B cell (primary cell): ENCODE measurements around the gene TLE2. TPM values are rescaled to one million over a fixed set of nuclear protein-coding genes. Genes with fewer than 3 reads are reported as not detected.
A peak's percentile ranks its signal among the peaks of the same experiment; 100 is the strongest.

Experiments used
- ATAC-seq: fragments of 200-7000 bp; cut with Tn5 transposase; one replicate; pipeline ENCODE4 v1.10.0; 2021; ENCODE audit warnings: low read depth, mild to moderate bottlenecking, moderate number of reproducible peaks, moderate library complexity
- CTCF ChIA-PET: fragments of 350-600 bp; sonication (Branson Sonifier 250); formaldehyde crosslinking; loops from one replicate; lab custom pipeline; 2021; ENCODE audit warnings: antibody characterized with exemption, inconsistent platforms; lab: Charles Lee
- POLR2A ChIA-PET: fragments of 350-600 bp; sonication (Branson Sonifier 250); formaldehyde crosslinking; loops from one replicate; lab custom pipeline; 2021; ENCODE audit warnings: antibody characterized with exemption; lab: Charles Lee
- DNase-seq: peaks from one replicate; pipeline ENCODE4 v3.0.0; 2013
- H2AFZ ChIP-seq: 2 replicates; pipeline ENCODE4 v1.6.1; 2012; ENCODE audit warnings: mild to moderate bottlenecking, low read depth, low read length; ENCODE audit not compliant: insufficient read depth, poor library complexity, severe bottlenecking
- H3K27ac ChIP-seq, 2 donors: 1 replicate in 1 of 2; 2 replicates in 1 of 2; pipeline ENCODE4 v1.5.1; 2012 to 2013; ENCODE audit warnings: low read length in 2 of 2, mild to moderate bottlenecking in 2 of 2, moderate library complexity in 1 of 2
- H3K27me3 ChIP-seq, 4 experiments: fragments of 200-600 bp in 1 of 4; sonication (generic) in 1 of 4; replicated peaks in 1 of 4; 1 replicate in 2 of 4; 2 replicates in 2 of 4; pipeline versions ENCODE4 v1.6.1 to v1.7.0; 2013 to 2016; ENCODE audit warnings: low read length in 3 of 4, mild to moderate bottlenecking in 2 of 4, mixed read lengths in 1 of 4, moderate library complexity in 1 of 4; ENCODE audit not compliant: insufficient read depth in 4 of 4, control insufficient read depth in 3 of 4; ENCODE audit errors: control extremely low read depth in 1 of 4
- H3K36me3 ChIP-seq, 2 experiments: replicated peaks in 1 of 2; 1 replicate in 1 of 2; 2 replicates in 1 of 2; pipeline versions ENCODE4 v1.6.1 to v1.7.1; 2013; ENCODE audit warnings: low read length in 1 of 2; ENCODE audit not compliant: insufficient read depth in 2 of 2, control insufficient read depth in 1 of 2; ENCODE audit errors: control extremely low read depth in 1 of 2, extremely low read depth in 1 of 2
- H3K4me1 ChIP-seq, 2 donors: fragments of 200-600 bp in 1 of 2; sonication (generic) in 1 of 2; 1 replicate in 1 of 2; 2 replicates in 1 of 2; pipeline versions ENCODE4 v1.5.1 to v1.6.1; 2013 to 2017; ENCODE audit warnings: low read length in 2 of 2; ENCODE audit not compliant: control insufficient read depth in 2 of 2, insufficient read depth in 2 of 2
- H3K4me2 ChIP-seq: replicated peaks from 2 replicates; pipeline ENCODE3; 2012; ENCODE audit warnings: mild to moderate bottlenecking, low read depth, low read length; ENCODE audit not compliant: poor library complexity, severe bottlenecking
- H3K4me3 ChIP-seq, 5 experiments: fragments of 200-600 bp in 1 of 5; sonication (generic) in 1 of 5; 1 replicate in 3 of 5; 2 replicates in 2 of 5; pipeline versions ENCODE4 v1.5.1 to v1.7.0; 2011 to 2016; ENCODE audit warnings: low read length in 4 of 5, mild to moderate bottlenecking in 4 of 5, low read depth in 2 of 5, control low read depth in 1 of 5, moderate library complexity in 1 of 5; ENCODE audit not compliant: insufficient read depth in 1 of 5; ENCODE audit errors: control extremely low read depth in 1 of 5, extremely low read depth in 1 of 5
- H3K79me2 ChIP-seq: fragments of 200-600 bp; sonication (generic); one replicate; pipeline ENCODE4 v1.6.0; 2016; ENCODE audit warnings: low read length; ENCODE audit not compliant: control insufficient read depth, insufficient read depth
- H3K9ac ChIP-seq: fragments of 200-600 bp; sonication (generic); 2 replicates; pipeline ENCODE4 v1.6.1; 2017; ENCODE audit warnings: mild to moderate bottlenecking, low read length, moderate library complexity
- H3K9me3 ChIP-seq, 3 donors: one replicate each; pipeline versions ENCODE4 v1.6.1 to v1.7.1; 2013; ENCODE audit warnings: low read length in 2 of 3; ENCODE audit not compliant: control insufficient read depth in 2 of 3, insufficient read depth in 1 of 3; ENCODE audit errors: control extremely low read depth in 1 of 3
- H4K20me1 ChIP-seq: 2 replicates; pipeline ENCODE4 v1.6.0; 2012; ENCODE audit warnings: mild to moderate bottlenecking, low read length; ENCODE audit not compliant: insufficient read depth, control insufficient read depth, poor library complexity, severe bottlenecking
- H3K27ac Mint-ChIP-seq: one replicate; pipeline ENCODE4 v1.8.0; 2021; ENCODE audit warnings: mixed read lengths
- H3K27me3 Mint-ChIP-seq: one replicate; pipeline ENCODE4 v1.8.0; 2021; ENCODE audit warnings: mixed read lengths
- H3K4me1 Mint-ChIP-seq: one replicate; pipeline ENCODE4 v1.8.0; 2021; ENCODE audit warnings: mixed read lengths
- H3K4me3 Mint-ChIP-seq: one replicate; pipeline ENCODE4 v1.8.0; 2021; ENCODE audit warnings: mixed read lengths
- H3K9me3 Mint-ChIP-seq: one replicate; pipeline ENCODE4 v1.8.0; 2022; ENCODE audit warnings: mixed read lengths; ENCODE audit not compliant: insufficient read depth
- EZH2 ChIP-seq: IDR thresholded peaks from 2 replicates; pipeline ENCODE4 v1.6.1; 2012; ENCODE audit warnings: borderline replicate concordance, low read depth, mild to moderate bottlenecking, moderate library complexity, low read length; ENCODE audit not compliant: insufficient read depth, poor library complexity, severe bottlenecking
- WGBS: methylation state at CpG from one replicate; pipeline ENCODE4 v1.1.5; 2013; ENCODE audit warnings: missing lambda C conversion rate; ENCODE audit not compliant: insufficient coverage; 5-methylcytosine and 5-hydroxymethylcytosine counted together
- intact Hi-C: fragments of 100-400 bp; cut with micrococcal nuclease; formaldehyde crosslinking; loops from one replicate; pipeline ENCODE4 v1.10.0; 2022
- polyA plus RNA-seq: library from polyadenylated mRNA; depleted of rRNA; stranded (reverse); fragments of >200 nt; gene quantifications from 2 replicates; pipeline ENCODE4 v1.2.3, GENCODE V29; 2012
- total RNA-seq, 2 donors: library from RNA; stranded (reverse); fragments of 120-200 nt in 1 of 2; gene quantifications; 1 replicate in 1 of 2; 2 replicates in 1 of 2; pipeline versions ENCODE4 v1.2.3 to v1.2.4, GENCODE V29; 2013 to 2022
- TF ChIP-seq, protein P1 (sequence below): fragments of 200-600 bp; IDR thresholded peaks from one replicate; pipeline ENCODE4 v1.8.0; 2022; ENCODE audit warnings: antibody characterized with exemption, mild to moderate bottlenecking

The TLE2 gene
- total and polyA plus RNA-seq, 2 donors (not counting 1 experiment from before 2014, with no cell fraction given) = 3.0 to 5.3 TPM

DNA sequence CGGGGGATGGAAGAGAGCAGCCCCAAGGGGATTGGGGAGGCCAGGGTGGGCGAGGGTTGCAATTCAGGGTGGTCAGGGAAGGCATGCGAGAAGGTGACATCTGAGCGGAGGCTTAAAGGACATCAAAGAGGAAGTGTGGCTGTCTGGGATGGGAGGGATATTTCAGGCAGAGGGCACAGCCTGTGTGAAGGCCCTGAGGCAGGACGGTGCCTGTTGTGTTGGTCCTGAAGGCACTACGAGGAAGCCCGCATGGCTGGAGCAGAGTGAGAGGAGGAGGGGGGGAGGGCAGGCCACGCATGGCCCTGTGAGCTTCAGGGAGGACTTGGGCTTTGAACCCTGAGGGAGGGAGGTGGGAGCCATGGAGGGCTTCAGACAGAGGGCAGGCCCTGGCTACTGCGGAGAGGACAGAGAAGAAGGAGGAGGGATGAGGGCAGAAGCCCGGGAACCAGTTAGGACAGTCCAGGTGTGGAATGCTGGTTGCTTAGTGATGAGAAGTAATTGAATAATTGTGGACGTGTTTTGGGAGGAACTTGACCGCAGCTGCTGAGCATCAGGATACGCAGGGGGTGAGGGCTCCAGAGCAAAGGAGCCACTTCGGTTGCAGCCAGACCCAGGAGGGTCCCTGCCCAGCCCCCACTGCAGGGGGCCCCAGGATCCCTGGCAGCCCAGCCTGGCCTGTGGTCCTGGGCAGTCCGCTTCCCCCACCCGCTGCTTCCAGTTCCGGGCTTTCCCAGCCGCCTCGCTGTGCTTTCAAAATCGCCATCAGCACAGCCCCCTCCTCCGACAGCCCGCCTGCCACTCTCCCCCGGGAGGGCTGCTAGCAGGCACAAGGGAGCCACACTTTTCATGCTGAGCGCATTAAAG is 45.5 kb downstream of the TLE2 start:
- Mint-ChIP-seq H3K27me3 (peaks cover 9% of the 10 kb centered on the region), H3K4me3 (peak overlapping the region; percentile 47), H3K9me3 (no peaks in the 10 kb centered on the region), H3K4me1 (peaks cover 13% of the 10 kb centered on the region), H3K27ac (no peak overlapping the region)
- H2AFZ ChIP-seq = peak overlapping the region; percentile 22
- H3K9ac ChIP-seq = peak overlapping the region; percentile 32
- peak; percentile 39 for DNase-seq
- WGBS = 26% methylated on average over 23 of the region's 24 CpGs
- CTCF ChIA-PET = no interaction called here
- no peak for TF ChIP-seq EZH2
- TF ChIP-seq, protein P1, sequence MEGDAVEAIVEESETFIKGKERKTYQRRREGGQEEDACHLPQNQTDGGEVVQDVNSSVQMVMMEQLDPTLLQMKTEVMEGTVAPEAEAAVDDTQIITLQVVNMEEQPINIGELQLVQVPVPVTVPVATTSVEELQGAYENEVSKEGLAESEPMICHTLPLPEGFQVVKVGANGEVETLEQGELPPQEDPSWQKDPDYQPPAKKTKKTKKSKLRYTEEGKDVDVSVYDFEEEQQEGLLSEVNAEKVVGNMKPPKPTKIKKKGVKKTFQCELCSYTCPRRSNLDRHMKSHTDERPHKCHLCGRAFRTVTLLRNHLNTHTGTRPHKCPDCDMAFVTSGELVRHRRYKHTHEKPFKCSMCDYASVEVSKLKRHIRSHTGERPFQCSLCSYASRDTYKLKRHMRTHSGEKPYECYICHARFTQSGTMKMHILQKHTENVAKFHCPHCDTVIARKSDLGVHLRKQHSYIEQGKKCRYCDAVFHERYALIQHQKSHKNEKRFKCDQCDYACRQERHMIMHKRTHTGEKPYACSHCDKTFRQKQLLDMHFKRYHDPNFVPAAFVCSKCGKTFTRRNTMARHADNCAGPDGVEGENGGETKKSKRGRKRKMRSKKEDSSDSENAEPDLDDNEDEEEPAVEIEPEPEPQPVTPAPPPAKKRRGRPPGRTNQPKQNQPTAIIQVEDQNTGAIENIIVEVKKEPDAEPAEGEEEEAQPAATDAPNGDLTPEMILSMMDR = no peak
- H4K20me1 ChIP-seq = no peaks in the 10 kb centered on the region
- H3K4me1 ChIP-seq = peaks cover 14 to 22% of the 10 kb centered on the region in 2 donors
- no peaks in the 10 kb centered on the region for H3K79me2 ChIP-seq
- peak overlapping the region; percentile 69 for H3K4me2 ChIP-seq
- intact Hi-C loops = no loop called here
- H3K27me3 ChIP-seq = peaks cover 0 to 15% (median 2%) of the 10 kb centered on the region in 4 experiments
- no peaks in the 10 kb centered on the region for H3K9me3 ChIP-seq
- no peaks in the 10 kb centered on the region for H3K36me3 ChIP-seq
- POLR2A ChIA-PET = no interaction called here
- peak overlapping the region in 2 of 5 experiments; percentile 2 to 10 for H3K4me3 ChIP-seq
- no peak overlapping the region for H3K27ac ChIP-seq
- ATAC-seq = peak; percentile 45

DNA sequence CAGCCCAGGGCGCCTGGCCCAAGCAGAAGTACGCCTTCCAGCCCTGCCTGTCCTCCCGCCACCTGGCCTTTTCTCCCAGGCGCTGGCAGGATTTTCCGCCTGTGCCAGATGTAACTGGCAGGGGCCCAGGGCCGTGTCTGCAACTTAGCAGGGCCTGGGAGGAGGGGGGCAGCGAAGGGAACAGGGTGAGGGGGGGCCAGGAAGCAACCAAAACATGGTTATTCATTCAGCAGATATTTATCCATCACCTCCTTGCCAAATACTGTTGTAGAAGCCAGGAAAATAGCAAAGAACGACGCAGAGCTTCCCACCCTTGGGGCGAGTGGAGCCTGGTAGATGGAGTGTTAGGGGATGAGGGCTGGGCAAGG is 46.1 kb downstream of the TLE2 start:
- intact Hi-C loops = no loop called here
- WGBS = 16% methylated on average over 9 of the region's 10 CpGs
- Histone ChIP-seq H3K9ac (no peak overlapping the region), H3K27me3 (peaks cover 0 to 15% (median 2%) of the 10 kb centered on the region in 4 experiments), H3K9me3 (no peaks in the 10 kb centered on the region), H3K36me3 (no peaks in the 10 kb centered on the region), H3K4me2 (peak overlapping the region; percentile 69), H3K79me2 (no peaks in the 10 kb centered on the region), H3K4me1 (peaks cover 14 to 24% of the 10 kb centered on the region in 2 donors), H3K4me3 (no peak overlapping the region), H2AFZ (no peak overlapping the region), H4K20me1 (no peaks in the 10 kb centered on the region), H3K27ac (no peak overlapping the region)
- Mint-ChIP-seq H3K4me3 (peak overlapping the region; percentile 47), H3K4me1 (peaks cover 13% of the 10 kb centered on the region), H3K27ac (no peak overlapping the region), H3K9me3 (no peaks in the 10 kb centered on the region), H3K27me3 (peaks cover 9% of the 10 kb centered on the region)
- TF ChIP-seq EZH2 = no peak
- TF ChIP-seq, protein P1 = no peak
- DNase-seq (no peak), ATAC-seq (no peak)
- POLR2A ChIA-PET = no interaction called here
- CTCF ChIA-PET = no interaction called here
